GM19238 (cell line): ENCODE results near the gene RERGL.
"Not testable (repeated sequence)": the region's sequence is repeated elsewhere in the genome, so short reads cannot be mapped to it uniquely, and the experiment has no call there.

Experiments used
- DNase-seq: peaks from one replicate; pipeline ENCODE4 v3.0.0; 2011; ENCODE audit warnings: low spot score; ENCODE audit not compliant: insufficient read length

RERGL gene

GRCh38 chr12:18090093-18090492 is at the start of gene RERGL:
TSS of gene RERGL (minus strand) at chr12:18090193. CDS start at chr12:18090140, 53 bp downstream.
- DNase-seq, result no peak

GRCh38 chr12:18139254-18139653 is 49.3 kb upstream of the RERGL start:
- no peak for DNase-seq

GRCh38 chr12:18135509-18135908 is 45.5 kb upstream of the RERGL start:
- no peak for DNase-seq

GRCh38 chr12:18135086-18135485 is 45.1 kb upstream of the RERGL start:
- DNase-seq, result no peak

- no peak for DNase-seq
Measured at GRCh38 chr12:18130851-18131250, 40.9 kb upstream of the RERGL start.

GRCh38 chr12:18123707-18124106 is 33.7 kb upstream of the RERGL start:
- no peak for DNase-seq

- DNase-seq, result no peak
Measured at GRCh38 chr12:18120899-18121298, 30.9 kb upstream of the RERGL start.

- no peak for DNase-seq
Measured at GRCh38 chr12:18108611-18109010, 18.6 kb upstream of the RERGL start.

- DNase-seq, result no peak
Measured at GRCh38 chr12:18103624-18104023, 13.6 kb upstream of the RERGL start.

- no peak for DNase-seq
Measured at GRCh38 chr12:18101043-18101442, 11.1 kb upstream of the RERGL start.

GRCh38 chr12:18084080-18084479 is 5.9 kb downstream of the RERGL start:
- DNase-seq, result no peak

- DNase-seq, result no peak
Measured at GRCh38 chr12:18079541-18080246, 10.3 kb downstream of the RERGL start.

GRCh38 chr12:18074001-18074400 is 16.0 kb downstream of the RERGL start:
- no peak for DNase-seq

- no peak for DNase-seq
Measured at GRCh38 chr12:18072723-18073122, 17.3 kb downstream of the RERGL start.

GRCh38 chr12:18071336-18071735 is 18.7 kb downstream of the RERGL start:
- no peak for DNase-seq

GRCh38 chr12:18068355-18068754 is 21.6 kb downstream of the RERGL start:
- DNase-seq, result no peak

GRCh38 chr12:18066666-18067065 is 23.3 kb downstream of the RERGL start:
- DNase-seq, result no peak

- not testable (repeated sequence) for DNase-seq
Measured at GRCh38 chr12:18062867-18063266, 27.1 kb downstream of the RERGL start.

- no peak for DNase-seq
Measured at GRCh38 chr12:18057051-18057450, 32.9 kb downstream of the RERGL start.

GRCh38 chr12:18054925-18055619 is 34.9 kb downstream of the RERGL start:
- DNase-seq, result no peak

GRCh38 chr12:18045446-18045992 is 44.5 kb downstream of the RERGL start:
- no peak for DNase-seq

GRCh38 chr12:18040060-18040742 is 49.8 kb downstream of the RERGL start:
- not testable (repeated sequence) for DNase-seq
